ENCODE measurements around the gene ACSM5.
"Not testable (repeated sequence)": the region's sequence is repeated elsewhere in the genome, so short reads cannot be mapped to it uniquely, and the experiment has no call there.

DNA sequence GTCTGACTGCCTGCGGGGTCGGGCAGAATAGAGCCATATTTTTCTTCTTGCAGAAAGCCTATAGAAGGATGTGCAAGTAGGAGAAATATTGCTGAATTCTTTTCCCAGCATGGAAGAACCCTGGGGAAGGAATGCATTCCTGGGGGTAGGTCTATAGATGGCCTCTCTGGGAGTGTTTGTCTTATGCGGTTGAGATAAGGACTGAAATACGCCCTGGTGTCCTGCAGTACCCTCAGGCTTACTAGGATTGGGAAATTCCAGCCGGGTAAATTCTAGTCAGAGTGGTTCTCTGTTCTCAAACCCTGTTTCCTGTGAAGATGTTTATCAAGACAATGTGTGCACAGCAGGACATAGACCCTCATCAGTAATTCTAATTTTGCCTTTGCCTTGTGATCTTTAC, 44.3 kb downstream of the ACSM5 start:
- TF ChIP-seq, protein P1, sequence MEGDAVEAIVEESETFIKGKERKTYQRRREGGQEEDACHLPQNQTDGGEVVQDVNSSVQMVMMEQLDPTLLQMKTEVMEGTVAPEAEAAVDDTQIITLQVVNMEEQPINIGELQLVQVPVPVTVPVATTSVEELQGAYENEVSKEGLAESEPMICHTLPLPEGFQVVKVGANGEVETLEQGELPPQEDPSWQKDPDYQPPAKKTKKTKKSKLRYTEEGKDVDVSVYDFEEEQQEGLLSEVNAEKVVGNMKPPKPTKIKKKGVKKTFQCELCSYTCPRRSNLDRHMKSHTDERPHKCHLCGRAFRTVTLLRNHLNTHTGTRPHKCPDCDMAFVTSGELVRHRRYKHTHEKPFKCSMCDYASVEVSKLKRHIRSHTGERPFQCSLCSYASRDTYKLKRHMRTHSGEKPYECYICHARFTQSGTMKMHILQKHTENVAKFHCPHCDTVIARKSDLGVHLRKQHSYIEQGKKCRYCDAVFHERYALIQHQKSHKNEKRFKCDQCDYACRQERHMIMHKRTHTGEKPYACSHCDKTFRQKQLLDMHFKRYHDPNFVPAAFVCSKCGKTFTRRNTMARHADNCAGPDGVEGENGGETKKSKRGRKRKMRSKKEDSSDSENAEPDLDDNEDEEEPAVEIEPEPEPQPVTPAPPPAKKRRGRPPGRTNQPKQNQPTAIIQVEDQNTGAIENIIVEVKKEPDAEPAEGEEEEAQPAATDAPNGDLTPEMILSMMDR (IDR thresholded peaks at IDR 0.05 in 8 of 11, conservative IDR thresholded peaks at IDR 0.05 in 3 of 11), result not testable (repeated sequence)
- TF ChIP-seq POLR2A, POLR2AphosphoS5 (IDR thresholded peaks at IDR 0.05): not testable (repeated sequence)
